GM08714 (cell line): Measurements from ENCODE around the gene USP20.

ENCODE experiments used
- H3K4me3 ChIP-seq: fragments of 200-500 bp; sonication (Bioruptor generic); 2 replicates; pipeline ENCODE4 v1.5.1; 2014; ENCODE audit warnings: mild to moderate bottlenecking, low read length, inconsistent platforms
- ZNF274 ChIP-seq: IDR thresholded peaks from 2 replicates; pipeline ENCODE4 v1.6.1; 2012; ENCODE audit warnings: mild to moderate bottlenecking, low read depth, low read length

USP20 gene

GRCh38 chr9:129909851-129910250 is 74.6 kb downstream of the USP20 start:
- no peak for TF ChIP-seq ZNF274

DNA sequence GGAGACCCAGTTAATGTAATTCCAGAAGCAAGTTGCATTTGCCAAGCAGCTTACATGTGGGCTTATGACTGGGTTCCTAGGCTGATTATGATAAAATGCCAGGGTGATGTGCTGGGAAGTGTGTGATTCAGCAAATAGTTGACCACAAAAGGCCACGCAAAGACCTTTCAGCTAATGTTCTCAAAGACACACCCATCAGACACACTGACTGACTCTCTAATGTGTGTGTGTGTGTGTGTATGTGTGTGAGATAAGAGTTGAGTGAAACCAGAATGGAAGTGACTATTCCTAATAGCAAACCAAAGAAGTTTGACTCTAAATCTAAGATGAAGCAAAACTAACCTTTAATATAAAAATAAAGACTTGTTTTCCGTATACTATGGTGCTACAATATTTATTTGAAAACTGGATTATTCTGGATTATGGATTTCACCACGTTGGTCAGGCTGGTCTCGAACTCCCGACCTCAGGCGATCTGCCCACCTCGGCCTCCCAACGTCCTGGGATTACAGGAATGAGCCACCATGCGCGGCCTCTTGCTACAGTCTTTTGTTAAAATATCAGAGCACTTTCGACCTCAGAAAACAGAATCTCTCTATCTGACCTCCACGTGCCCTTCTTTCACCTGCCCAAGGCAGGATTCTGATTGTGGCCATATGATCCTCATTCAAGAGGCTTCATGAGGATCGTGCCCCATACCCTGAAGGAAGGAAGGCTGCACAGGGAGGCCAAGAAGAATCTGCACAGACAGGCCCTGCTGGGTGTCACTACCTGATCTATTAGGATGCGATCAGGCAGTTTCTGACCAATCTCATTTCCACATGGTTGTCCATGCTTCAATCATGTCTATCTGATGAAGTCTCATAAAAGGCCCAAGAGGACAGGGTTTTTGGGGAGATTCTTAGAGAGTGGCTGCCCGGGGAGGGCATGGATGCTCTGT is 75.6 kb downstream of the USP20 start:
- TF ChIP-seq ZNF274, result no peak
- no peak overlapping the region for H3K4me3 ChIP-seq

More at GRCh38 chr9:129909851-129910250, 74.6 kb downstream of the USP20 start:
- H3K4me3 ChIP-seq, result no peak overlapping the region

DNA sequence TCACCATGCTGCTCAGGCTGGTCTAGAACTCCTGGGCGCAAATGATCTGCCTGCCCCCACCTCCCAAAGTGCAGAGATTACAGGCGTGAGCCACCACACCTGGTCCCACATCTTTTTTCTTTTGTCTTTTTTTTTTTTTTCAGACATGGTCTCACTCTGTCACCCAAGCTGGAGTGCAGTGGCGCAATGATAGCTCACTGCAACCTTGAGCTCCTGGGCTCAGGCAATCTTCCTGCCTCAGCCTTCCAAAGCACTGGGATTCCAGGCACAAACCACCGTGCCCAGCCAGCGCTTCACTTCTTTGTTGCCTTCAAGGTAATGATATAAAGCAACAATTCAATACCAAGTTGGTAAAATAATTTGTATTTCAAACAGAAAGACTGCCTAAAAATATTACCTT is 78.8 kb downstream of the USP20 start:
- TF ChIP-seq ZNF274, result no peak

DNA sequence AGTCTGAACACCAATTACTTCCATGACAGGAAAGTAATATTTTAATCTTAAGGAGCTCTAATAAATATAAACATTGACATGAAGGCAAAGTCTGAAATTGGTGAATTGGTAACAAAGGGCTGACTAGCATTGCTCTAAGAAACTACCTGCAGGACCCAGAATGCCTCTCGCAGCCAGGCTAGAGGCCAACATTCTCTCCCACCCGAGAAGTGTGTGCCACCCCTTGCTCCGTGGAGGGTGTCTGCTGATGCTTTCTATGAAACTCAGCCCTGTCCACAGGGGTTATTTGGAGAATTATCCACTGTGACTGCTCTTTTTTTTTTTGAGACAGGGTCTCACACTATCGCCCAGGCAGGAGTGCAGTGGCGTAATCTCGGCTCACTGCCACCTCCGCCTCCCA is 81.4 kb downstream of the USP20 start:
- no peak overlapping the region for H3K4me3 ChIP-seq
- TF ChIP-seq ZNF274, result no peak

More for the DNA sequence above, 78.8 kb downstream of the USP20 start:
- H3K4me3 ChIP-seq, result no peak overlapping the region

GRCh38 chr9:129918296-129918950 is 83.2 kb downstream of the USP20 start:
- H3K4me3 ChIP-seq, result no peak overlapping the region
- TF ChIP-seq ZNF274, result no peak

DNA sequence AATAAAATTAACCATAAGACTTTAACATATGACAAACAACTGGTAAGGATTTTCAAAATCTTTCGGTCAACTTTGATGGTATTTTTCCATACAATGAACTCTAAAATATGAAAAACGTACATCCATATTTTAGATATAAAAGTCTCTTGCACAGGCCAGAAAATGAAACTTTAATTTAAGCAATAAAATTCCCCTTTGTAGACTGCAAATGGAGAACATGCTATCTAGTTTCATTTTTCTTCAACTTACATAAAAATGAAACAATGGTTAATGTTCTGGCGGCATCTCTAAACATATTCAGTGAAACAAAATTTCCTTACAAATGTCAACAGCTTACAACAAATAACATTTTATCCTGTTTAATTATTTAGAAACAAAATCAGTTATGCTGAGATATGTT is 84.0 kb downstream of the USP20 start:
- no peak overlapping the region for H3K4me3 ChIP-seq
- TF ChIP-seq ZNF274, result no peak

- no peak overlapping the region for H3K4me3 ChIP-seq
- no peak for TF ChIP-seq ZNF274
Measured at GRCh38 chr9:129919841-129920240, 84.6 kb downstream of the USP20 start.

DNA sequence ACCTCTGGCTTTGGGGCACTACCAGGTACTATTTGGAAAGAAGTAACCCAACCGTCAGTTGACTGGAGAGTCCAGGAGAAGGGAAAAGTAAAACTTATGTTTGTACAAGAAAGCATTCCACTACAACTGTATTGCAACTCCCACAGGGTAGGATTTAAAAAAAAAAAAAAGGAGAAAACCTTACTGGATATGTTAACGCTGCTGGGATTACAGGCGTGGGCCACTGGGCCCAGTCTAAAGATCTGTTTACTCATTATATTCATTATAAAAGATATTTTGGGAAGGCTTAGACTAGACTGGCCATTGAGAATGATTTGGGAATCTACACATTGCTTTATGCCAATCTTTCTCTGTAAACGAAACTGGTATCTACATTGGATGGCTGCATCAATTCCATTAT is 86.6 kb downstream of the USP20 start:
- no peak for TF ChIP-seq ZNF274
- no peak overlapping the region for H3K4me3 ChIP-seq

GRCh38 chr9:129923589-129923988 is 88.3 kb downstream of the USP20 start:
- TF ChIP-seq ZNF274, result no peak
- H3K4me3 ChIP-seq, result no peak overlapping the region

GRCh38 chr9:129929496-129930125 is 94.4 kb downstream of the USP20 start:
- H3K4me3 ChIP-seq, result no peak overlapping the region
- no peak for TF ChIP-seq ZNF274

DNA sequence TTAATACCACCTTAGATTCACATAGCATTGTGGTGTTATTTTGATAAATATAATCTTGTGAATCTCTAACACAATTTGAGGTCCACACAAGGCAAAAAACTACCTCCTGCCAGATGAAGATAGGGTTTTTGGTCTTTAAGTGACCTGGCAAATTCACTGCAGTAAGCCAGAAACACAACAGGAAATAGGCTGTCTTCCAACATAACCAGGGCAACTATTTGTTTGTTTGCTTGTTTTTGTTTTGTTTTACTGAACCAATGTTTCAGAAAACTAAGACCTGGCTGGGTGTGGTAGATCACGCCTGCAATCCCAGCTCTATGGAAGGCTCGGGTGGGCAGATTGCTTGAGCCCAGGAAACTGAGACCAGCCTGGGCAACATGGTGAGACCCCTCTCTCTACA is 95.5 kb downstream of the USP20 start:
- TF ChIP-seq ZNF274, result no peak
- H3K4me3 ChIP-seq, result no peak overlapping the region
